CD4-positive, alpha-beta T cell (primary cell): ENCODE results near the gene HOPX. TPM values are rescaled to one million over a fixed set of nuclear protein-coding genes. Genes with fewer than 3 reads are reported as not detected.

Experiments
- ATAC-seq: fragments of 200-7000 bp; cut with Tn5 transposase; one replicate; pipeline ENCODE4 v1.10.0; 2022; ENCODE audit warnings: mild to moderate bottlenecking; ENCODE audit not compliant: poor library complexity
- CTCF ChIA-PET: fragments of 350-600 bp; sonication (Branson Sonifier 250); formaldehyde crosslinking; loops from one replicate; lab custom pipeline; 2021; ENCODE audit warnings: antibody characterized with exemption, inconsistent platforms; lab: Charles Lee
- POLR2A ChIA-PET: fragments of 350-600 bp; sonication (Branson Sonifier 250); formaldehyde crosslinking; loops from one replicate; lab custom pipeline; 2021; ENCODE audit warnings: antibody characterized with exemption, inconsistent platforms; lab: Charles Lee
- DNase-seq, 14 experiments: peaks; one replicate each; pipeline ENCODE4 v3.0.0-alpha.2; 2013 to 2020; ENCODE audit warnings: mixed read lengths in 2 of 14
- H3K27ac ChIP-seq, 2 donors: one replicate each; pipeline versions ENCODE4 v1.5.1 to v1.7.0; 2013; ENCODE audit warnings: low read length in 2 of 2, low read depth in 1 of 2, mild to moderate bottlenecking in 1 of 2
- H3K27me3 ChIP-seq, 2 experiments: 1 replicate in 1 of 2; 2 replicates in 1 of 2; pipeline versions ENCODE4 v1.6.1 to v1.7.0; 2013; ENCODE audit warnings: low read length in 2 of 2, control low read depth in 1 of 2, mild to moderate bottlenecking in 1 of 2, moderate library complexity in 1 of 2; ENCODE audit not compliant: insufficient read depth in 2 of 2, control insufficient read depth in 1 of 2
- H3K36me3 ChIP-seq: one replicate; pipeline ENCODE4 v1.6.1; 2013; ENCODE audit warnings: low read length, control low read depth; ENCODE audit not compliant: insufficient read depth
- H3K4me1 ChIP-seq: one replicate; pipeline ENCODE4 v1.6.1; 2013; ENCODE audit warnings: low read length, control low read depth; ENCODE audit not compliant: insufficient read depth
- H3K4me3 ChIP-seq: one replicate; pipeline ENCODE4 v1.5.1; 2013; ENCODE audit warnings: mild to moderate bottlenecking, low read length, moderate library complexity
- H3K9me3 ChIP-seq, 2 experiments: 1 replicate in 1 of 2; 2 replicates in 1 of 2; pipeline versions ENCODE4 v1.6.1 to v1.7.0; 2013; ENCODE audit warnings: low read length in 2 of 2, mild to moderate bottlenecking in 2 of 2, control low read depth in 1 of 2, moderate library complexity in 1 of 2; ENCODE audit not compliant: control insufficient read depth in 1 of 2, insufficient read depth in 1 of 2
- H3K27ac Mint-ChIP-seq: one replicate; pipeline ENCODE4 v1.8.0; 2020; ENCODE audit warnings: mixed read lengths
- H3K27me3 Mint-ChIP-seq: one replicate; pipeline ENCODE4 v1.8.0; 2021; ENCODE audit warnings: mixed read lengths
- H3K36me3 Mint-ChIP-seq: one replicate; pipeline ENCODE4 v1.8.0; 2021; ENCODE audit warnings: low read depth, mixed read lengths
- H3K4me1 Mint-ChIP-seq: one replicate; pipeline ENCODE4 v1.8.0; 2021; ENCODE audit warnings: low read depth, mixed read lengths
- H3K4me3 Mint-ChIP-seq: one replicate; pipeline ENCODE4 v1.8.0; 2020; ENCODE audit warnings: mild to moderate bottlenecking, mixed read lengths
- H3K9me3 Mint-ChIP-seq: one replicate; pipeline ENCODE4 v1.8.0; 2020; ENCODE audit warnings: mixed read lengths
- CTCF ChIP-seq: fragments of 200-600 bp; IDR thresholded peaks from one replicate; pipeline ENCODE4 v1.8.0; 2022; ENCODE audit warnings: antibody characterized with exemption, mild to moderate bottlenecking
- intact Hi-C, 2 experiments: fragments of 100-400 bp; cut with DNase I in 1 of 2; cut with micrococcal nuclease in 1 of 2; formaldehyde crosslinking; loops; one replicate each; pipeline versions ENCODE4 v1.15.1 to v1.9.0; 2023 to 2025; cut with DNase I, micrococcal nuclease
- total RNA-seq, 174 experiments: library from RNA in 2 of 174; stranded (reverse) in 2 of 174; gene quantifications; one replicate each; pipeline ENCODE4 v1.2.3 and lab custom pipeline; 2021 to 2026

HOPX gene
- total RNA-seq, 2 experiments from 2014 or later = 4.3 to 5.9 TPM

- Mint-ChIP-seq H3K4me1 (no peaks in the 10 kb centered on the region), H3K9me3 (no peaks in the 10 kb centered on the region), H3K36me3 (no peaks in the 10 kb centered on the region), H3K4me3 (no peak overlapping the region), H3K27ac (no peak overlapping the region), H3K27me3 (no peaks in the 10 kb centered on the region)
- TF ChIP-seq CTCF = no peak
- DNase-seq (no peak), ATAC-seq (no peak)
- Histone ChIP-seq H3K27ac (no peak overlapping the region), H3K4me1 (no peaks in the 10 kb centered on the region), H3K27me3 (peaks cover 0 to 2% of the 10 kb centered on the region in 2 experiments), H3K9me3 (peaks cover 0 to 16% of the 10 kb centered on the region in 2 experiments), H3K4me3 (no peak overlapping the region), H3K36me3 (no peaks in the 10 kb centered on the region)
- intact Hi-C loops = no loop called here
- ChIA-PET POLR2A (no interaction called here), CTCF (interaction anchor here (0.6 kb wide), 1 partner anchor 520 kb away, joined by 3 read pairs; no protein-coding TSS in a partner anchor)
These were observed 27.1 kb upstream of the HOPX start for GRCh38 chr4:56708146-56708545.

GRCh38 chr4:56705966-56706365 lies 24.9 kb upstream of the HOPX start:
- TF ChIP-seq CTCF = no peak
- POLR2A ChIA-PET = no interaction called here
- Histone ChIP-seq H3K4me1 (no peaks in the 10 kb centered on the region), H3K36me3 (no peaks in the 10 kb centered on the region), H3K27me3 (peaks cover 0 to 2% of the 10 kb centered on the region in 2 experiments), H3K27ac (no peak overlapping the region), H3K9me3 (peaks cover 0 to 2% of the 10 kb centered on the region in 2 experiments), H3K4me3 (no peak overlapping the region)
- Mint-ChIP-seq H3K36me3 (no peaks in the 10 kb centered on the region), H3K27ac (no peak overlapping the region), H3K4me1 (no peaks in the 10 kb centered on the region), H3K27me3 (no peaks in the 10 kb centered on the region), H3K4me3 (no peak overlapping the region), H3K9me3 (no peaks in the 10 kb centered on the region)
- intact Hi-C loops = no loop called here
- CTCF ChIA-PET = no interaction called here
- DNase-seq = no peak
- ATAC-seq = no peak

- Histone ChIP-seq H3K4me3 (no peak overlapping the region), H3K27ac (no peak overlapping the region), H3K4me1 (no peaks in the 10 kb centered on the region), H3K36me3 (no peaks in the 10 kb centered on the region), H3K27me3 (no peaks in the 10 kb centered on the region), H3K9me3 (no peaks in the 10 kb centered on the region)
- ChIA-PET CTCF (no interaction called here), POLR2A (no interaction called here)
- Mint-ChIP-seq H3K4me3 (no peak overlapping the region), H3K27me3 (no peaks in the 10 kb centered on the region), H3K36me3 (no peaks in the 10 kb centered on the region), H3K4me1 (no peaks in the 10 kb centered on the region), H3K27ac (no peak overlapping the region), H3K9me3 (no peaks in the 10 kb centered on the region)
- DNase-seq (no peak), ATAC-seq (no peak)
- no peak for TF ChIP-seq CTCF
- intact Hi-C loops = no loop called here
These were observed 24.2 kb upstream of the HOPX start for GRCh38 chr4:56705334-56705733.
